ENCODE data around the gene MXD4.
"Not testable (repeated sequence)": the region's sequence is repeated elsewhere in the genome, so short reads cannot be mapped to it uniquely, and the experiment has no call there.

Gene MXD4

DNA sequence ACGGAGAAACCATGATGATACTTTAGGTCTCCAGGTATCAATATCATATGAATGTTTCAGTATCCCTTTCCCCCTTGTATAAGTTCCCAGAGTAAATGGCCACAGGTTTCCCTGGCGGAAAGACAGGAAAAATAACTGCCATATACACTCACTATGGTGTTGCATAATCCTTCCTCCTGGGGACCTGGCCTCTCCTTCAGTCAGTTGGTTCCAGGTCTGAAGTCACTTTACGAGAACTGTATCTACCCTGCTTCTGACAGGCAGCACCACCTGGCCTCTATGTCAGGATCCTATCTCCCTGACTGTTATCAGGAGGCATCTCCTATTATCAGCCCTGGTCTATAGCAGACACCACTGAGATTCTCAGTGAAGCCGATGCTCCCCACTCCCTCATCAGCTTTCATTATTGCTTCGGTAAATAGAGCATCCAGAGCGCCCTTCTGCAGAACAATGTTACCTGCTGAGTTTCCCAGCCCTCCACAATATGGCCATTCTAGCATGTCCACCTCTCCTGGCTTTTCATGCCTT is 42.6 kb downstream of the MXD4 start:
- Histone ChIP-seq H3K4me1 (ENCODE audit: control extremely low read depth in 1 of 4, control insufficient read depth in 4 of 4, insufficient read depth in 4 of 4, low read length in 3 of 4) (peaks cover 0 to 3% (median under 1%) of the 10 kb centered on the region in 4 experiments), H3K27me3 (replicated peaks in 2 of 5; ENCODE audit: control insufficient read depth in 4 of 5, insufficient read depth in 5 of 5, low read length in 4 of 5) (no peaks in the 10 kb centered on the region), H3K36me3 (ENCODE audit: control insufficient read depth in 4 of 4, insufficient read depth in 4 of 4, low read length in 3 of 4) (peaks cover 6 to 14% (median 8%) of the 10 kb centered on the region in 4 experiments), H3K4me3 (ENCODE audit: control insufficient read depth in 1 of 7, extremely low read depth in 1 of 7, insufficient read depth in 4 of 7, low read depth in 2 of 7, low read length in 6 of 7) (no peak overlapping the region), H3K27ac (ENCODE audit: insufficient read depth in 1 of 2, low read depth in 1 of 2, low read length in 2 of 2, poor library complexity in 1 of 2, severe bottlenecking in 2 of 2) (no peak overlapping the region), H3K9me3 (ENCODE audit: control extremely low read depth in 1 of 5, control insufficient read depth in 4 of 5, insufficient read depth in 2 of 5, low read depth in 1 of 5, low read length in 4 of 5) (no peaks in the 10 kb centered on the region)
- DNase-seq = no peak
- ChIA-PET POLR2A (interaction anchor here (0.6 to 1.5 kb wide), 2 partner anchors 19 to 52 kb away, joined by 4 read pairs; no protein-coding TSS in a partner anchor), CTCF (interaction anchor here (1.0 to 2.6 kb wide), 22 partner anchors 10 to 249 kb away, joined by 3 to 16 read pairs (median 4); partner anchors contain the start of gene RNF4)
- 96% methylated on average over 6 of the region's 6 CpGs for WGBS (ENCODE audit: insufficient coverage)

DNA sequence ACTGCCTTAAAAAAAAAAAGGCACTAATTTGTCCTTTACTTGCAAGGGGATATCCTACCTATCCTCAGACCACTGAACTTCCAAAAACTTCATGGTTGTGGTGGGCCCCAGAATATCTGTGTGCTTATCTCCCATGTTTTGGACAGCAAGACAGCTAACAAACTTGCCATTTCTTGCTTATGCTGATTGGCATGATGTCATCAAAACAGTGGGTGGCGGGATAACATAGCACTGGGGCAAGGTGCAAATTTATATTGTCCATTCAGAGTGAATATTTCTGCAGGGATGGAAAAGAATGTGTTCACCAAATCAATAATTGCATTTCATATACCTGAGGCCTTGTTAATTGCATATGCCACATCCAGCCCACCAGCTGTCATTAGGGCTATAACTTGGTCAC is 43.5 kb downstream of the MXD4 start:
- WGBS (ENCODE audit: insufficient coverage) = no CpG with 5 or more reads among the region's 1 CpG
- POLR2A ChIA-PET = no interaction called here

DNA sequence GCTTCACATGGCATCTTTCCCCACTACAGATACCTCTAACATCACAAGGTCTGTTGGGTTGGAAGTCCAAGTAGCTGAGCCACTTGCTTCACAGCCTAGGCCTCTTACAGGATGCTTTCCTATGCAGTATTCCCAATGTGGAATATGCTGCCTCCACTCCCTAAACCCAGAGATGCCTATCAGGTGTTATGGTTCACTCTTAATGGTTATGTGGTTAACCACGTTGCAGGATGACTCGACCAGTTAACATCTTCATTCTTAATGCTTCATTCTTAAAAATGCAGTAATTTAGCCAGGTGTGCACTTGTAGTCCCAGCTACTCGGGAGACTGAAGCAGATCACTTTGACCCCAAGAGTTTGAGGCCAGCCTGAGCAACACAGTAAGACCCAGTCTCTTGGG is 44.2 kb downstream of the MXD4 start:
- ChIA-PET CTCF (interaction anchor here (1.0 to 1.9 kb wide), 4 partner anchors 21 to 140 kb away, joined by 3 to 8 read pairs (median 3); no protein-coding TSS in a partner anchor), POLR2A (no interaction called here)
- Histone ChIP-seq H3K27me3 (replicated peaks in 2 of 5; ENCODE audit: control insufficient read depth in 4 of 5, insufficient read depth in 5 of 5, low read length in 4 of 5) (no peaks in the 10 kb centered on the region), H3K9me3 (ENCODE audit: control extremely low read depth in 1 of 5, control insufficient read depth in 4 of 5, insufficient read depth in 2 of 5, low read depth in 1 of 5, low read length in 4 of 5) (no peaks in the 10 kb centered on the region), H3K27ac (ENCODE audit: insufficient read depth in 1 of 2, low read depth in 1 of 2, low read length in 2 of 2, poor library complexity in 1 of 2, severe bottlenecking in 2 of 2) (no peak overlapping the region), H3K4me1 (ENCODE audit: control extremely low read depth in 1 of 4, control insufficient read depth in 4 of 4, insufficient read depth in 4 of 4, low read length in 3 of 4) (peaks cover 0 to 3% (median under 1%) of the 10 kb centered on the region in 4 experiments), H3K36me3 (ENCODE audit: control insufficient read depth in 4 of 4, insufficient read depth in 4 of 4, low read length in 3 of 4) (peaks cover 1 to 7% (median 5%) of the 10 kb centered on the region in 4 experiments), H3K4me3 (ENCODE audit: control insufficient read depth in 1 of 7, extremely low read depth in 1 of 7, insufficient read depth in 4 of 7, low read depth in 2 of 7, low read length in 6 of 7) (no peak overlapping the region)
- WGBS (ENCODE audit: insufficient coverage) = 42% methylated on average over 3 of the region's 3 CpGs
- DNase-seq = no peak

More for the DNA sequence above, 43.5 kb downstream of the MXD4 start:
- Histone ChIP-seq H3K9me3 (ENCODE audit: control extremely low read depth in 1 of 5, control insufficient read depth in 4 of 5, insufficient read depth in 2 of 5, low read depth in 1 of 5, low read length in 4 of 5) (no peaks in the 10 kb centered on the region), H3K4me3 (ENCODE audit: control insufficient read depth in 1 of 7, extremely low read depth in 1 of 7, insufficient read depth in 4 of 7, low read depth in 2 of 7, low read length in 6 of 7) (no peak overlapping the region), H3K27ac (ENCODE audit: insufficient read depth in 1 of 2, low read depth in 1 of 2, low read length in 2 of 2, poor library complexity in 1 of 2, severe bottlenecking in 2 of 2) (no peak overlapping the region), H3K27me3 (replicated peaks in 2 of 5; ENCODE audit: control insufficient read depth in 4 of 5, insufficient read depth in 5 of 5, low read length in 4 of 5) (no peaks in the 10 kb centered on the region), H3K4me1 (ENCODE audit: control extremely low read depth in 1 of 4, control insufficient read depth in 4 of 4, insufficient read depth in 4 of 4, low read length in 3 of 4) (peaks cover 0 to 3% (median under 1%) of the 10 kb centered on the region in 4 experiments), H3K36me3 (ENCODE audit: control insufficient read depth in 4 of 4, insufficient read depth in 4 of 4, low read length in 3 of 4) (peaks cover 5 to 12% (median 8%) of the 10 kb centered on the region in 4 experiments)
- DNase-seq = no peak
- CTCF ChIA-PET = interaction anchor here (0.7 to 2.4 kb wide), 4 partner anchors 10 to 144 kb away, joined by 3 to 8 read pairs (median 5); no protein-coding TSS in a partner anchor

DNA sequence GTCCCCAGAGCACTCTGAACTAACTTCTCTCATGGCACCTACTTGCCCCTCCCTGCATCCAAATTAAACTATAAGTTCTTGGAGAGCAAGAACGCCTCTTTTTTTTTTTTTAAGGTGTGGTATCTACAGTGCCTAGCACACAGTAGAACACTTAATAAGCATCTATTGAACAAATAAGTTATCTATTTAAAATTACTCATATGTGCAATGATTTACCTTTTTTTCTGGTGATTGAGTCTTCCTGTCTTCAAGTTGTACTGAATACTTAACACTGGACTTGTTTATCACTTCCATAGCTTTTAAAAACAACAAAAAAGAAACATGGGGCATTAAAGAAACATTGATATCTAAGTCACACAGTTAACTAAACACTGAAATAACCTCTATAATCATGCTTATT is 49.1 kb downstream of the MXD4 start:
- Histone ChIP-seq H3K27ac (ENCODE audit: insufficient read depth in 1 of 2, low read depth in 1 of 2, low read length in 2 of 2, poor library complexity in 1 of 2, severe bottlenecking in 2 of 2) (no peak overlapping the region), H3K4me1 (ENCODE audit: control extremely low read depth in 1 of 4, control insufficient read depth in 4 of 4, insufficient read depth in 4 of 4, low read length in 3 of 4) (no peaks in the 10 kb centered on the region), H3K36me3 (ENCODE audit: control insufficient read depth in 4 of 4, insufficient read depth in 4 of 4, low read length in 3 of 4) (no peaks in the 10 kb centered on the region), H3K9me3 (ENCODE audit: control extremely low read depth in 1 of 5, control insufficient read depth in 4 of 5, insufficient read depth in 2 of 5, low read depth in 1 of 5, low read length in 4 of 5) (no peaks in the 10 kb centered on the region), H3K4me3 (ENCODE audit: control insufficient read depth in 1 of 7, extremely low read depth in 1 of 7, insufficient read depth in 4 of 7, low read depth in 2 of 7, low read length in 6 of 7) (no peak overlapping the region), H3K27me3 (replicated peaks in 2 of 5; ENCODE audit: control insufficient read depth in 4 of 5, insufficient read depth in 5 of 5, low read length in 4 of 5) (no peaks in the 10 kb centered on the region)
- DNase-seq = no peak
- CTCF ChIA-PET = no interaction called here
- no CpG with 5 or more reads among the region's 1 CpG for WGBS (ENCODE audit: insufficient coverage)
- POLR2A ChIA-PET = no interaction called here

DNA sequence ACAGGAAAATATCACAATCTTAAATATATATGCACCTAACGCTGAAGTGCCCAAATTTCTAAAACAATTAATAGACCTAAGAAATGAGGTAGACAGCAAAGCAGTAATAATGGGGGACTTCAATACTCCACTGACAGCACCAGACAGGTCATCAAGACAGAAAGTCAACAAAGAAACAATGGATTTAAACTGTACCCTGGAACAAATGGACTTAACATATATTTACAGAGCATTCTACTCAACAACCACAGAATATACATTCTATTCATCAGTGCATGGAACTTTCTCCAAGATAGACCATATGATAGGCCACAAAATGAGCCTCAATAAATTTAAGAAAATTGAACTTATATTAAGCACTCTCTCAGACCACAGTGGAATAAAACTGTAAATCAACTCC is 59.1 kb downstream of the MXD4 start:
- H3K9me3 ChIP-seq (ENCODE audit: control extremely low read depth in 1 of 5, control insufficient read depth in 4 of 5, insufficient read depth in 2 of 5, low read depth in 1 of 5, low read length in 4 of 5); POLR2A ChIA-PET; DNase-seq; H3K27ac ChIP-seq (ENCODE audit: insufficient read depth in 1 of 2, low read depth in 1 of 2, low read length in 2 of 2, poor library complexity in 1 of 2, severe bottlenecking in 2 of 2); H3K27me3 ChIP-seq (replicated peaks in 2 of 5; ENCODE audit: control insufficient read depth in 4 of 5, insufficient read depth in 5 of 5, low read length in 4 of 5); CTCF ChIA-PET; H3K4me3 ChIP-seq (ENCODE audit: control insufficient read depth in 1 of 7, extremely low read depth in 1 of 7, insufficient read depth in 4 of 7, low read depth in 2 of 7, low read length in 6 of 7); H3K4me1 ChIP-seq (ENCODE audit: control extremely low read depth in 1 of 4, control insufficient read depth in 4 of 4, insufficient read depth in 4 of 4, low read length in 3 of 4); H3K36me3 ChIP-seq (ENCODE audit: control insufficient read depth in 4 of 4, insufficient read depth in 4 of 4, low read length in 3 of 4): not testable (repeated sequence)
- no CpG with 5 or more reads among the region's 1 CpG for WGBS (ENCODE audit: insufficient coverage)

Measured in common myeloid progenitor, CD34-positive (primary cell).